Nephron progenitor cell (in vitro differentiated cells): Measurements from ENCODE around the gene GTPBP3.

Experiments used
- DNase-seq: peaks from one replicate; pipeline ENCODE4 v3.0.0; 2021
- H3K27ac Mint-ChIP-seq: 2 replicates; pipeline ENCODE4 v1.8.0; 2021; ENCODE audit warnings: mild to moderate bottlenecking, moderate library complexity, mixed read lengths
- H3K27me3 Mint-ChIP-seq: 2 replicates; pipeline ENCODE4 v1.8.0; 2021; ENCODE audit warnings: mild to moderate bottlenecking, low read depth, mixed read lengths; ENCODE audit not compliant: poor library complexity
- H3K36me3 Mint-ChIP-seq: 2 replicates; pipeline ENCODE4 v1.8.0; 2021; ENCODE audit warnings: low read depth, mixed read lengths
- H3K4me1 Mint-ChIP-seq: 2 replicates; pipeline ENCODE4 v1.8.0; 2021; ENCODE audit warnings: mixed read lengths
- H3K4me3 Mint-ChIP-seq: 2 replicates; pipeline ENCODE4 v1.8.0; 2021; ENCODE audit warnings: mild to moderate bottlenecking, moderate library complexity, mixed read lengths
- H3K9me3 Mint-ChIP-seq: 2 replicates; pipeline ENCODE4 v1.8.0; 2021; ENCODE audit warnings: mild to moderate bottlenecking, moderate library complexity, mixed read lengths
- CTCF ChIP-seq: fragments of 200-600 bp; sonication (generic); IDR thresholded peaks from 2 replicates; pipeline ENCODE4 v1.5.0; 2021; ENCODE audit warnings: antibody characterized with exemption

Gene GTPBP3

GRCh38 chr19:17307876-17308377 is 29.4 kb upstream of the GTPBP3 start:
- H3K4me3 Mint-ChIP-seq = peak overlapping the region; percentile 86

DNA sequence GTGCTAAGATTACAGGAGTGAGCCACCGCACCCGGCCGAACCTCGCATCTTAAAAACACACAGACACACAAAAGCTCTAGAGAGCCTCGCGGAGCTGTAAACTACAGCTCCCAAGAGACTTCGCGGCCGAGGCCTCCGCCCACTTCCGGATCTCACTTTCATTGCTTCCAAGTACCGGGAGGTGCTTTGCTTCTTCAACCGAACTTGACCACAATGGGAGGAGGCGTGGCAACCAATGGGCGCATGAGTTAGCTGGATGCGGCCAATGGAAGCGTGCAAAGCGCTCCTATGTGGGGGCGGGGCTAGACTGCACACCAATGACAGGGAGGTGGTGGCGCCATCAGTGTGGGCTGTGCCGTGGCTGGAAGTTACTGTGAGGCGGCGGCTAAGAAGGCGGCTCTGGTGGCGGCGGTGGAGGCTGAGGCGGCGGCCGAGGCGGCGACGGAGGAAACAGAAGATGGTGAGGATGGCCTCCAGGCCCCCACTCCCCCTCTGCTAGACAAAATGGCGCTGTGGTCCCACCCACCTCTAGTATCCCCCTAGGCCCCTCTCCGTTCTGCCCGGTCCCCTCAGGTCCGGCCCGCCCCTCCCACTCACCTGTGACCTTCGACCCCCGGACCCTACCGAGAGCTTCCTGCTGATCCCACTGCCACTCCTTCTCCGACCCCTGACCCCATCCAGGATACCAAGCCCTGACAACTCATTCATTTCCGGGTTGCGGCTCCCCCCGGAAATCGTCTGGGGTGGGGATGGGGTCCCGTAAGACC is 28.0 kb upstream of the GTPBP3 start, which contains the start of gene DDA1:
Gene DDA1, plus strand, starts transcription at position 366 of the 767 bp plus-strand sequence. Its CDS starts 92 bp downstream, at position 458.
- peaks cover 14% of the 10 kb centered on the region for H3K36me3 Mint-ChIP-seq
- no peaks in the 10 kb centered on the region for H3K9me3 Mint-ChIP-seq
- peak within 1 kb of the TSS; percentile 84 for H3K27ac Mint-ChIP-seq
- peaks cover 49% of the 10 kb centered on the region for H3K4me1 Mint-ChIP-seq
- no peak for TF ChIP-seq CTCF
- H3K4me3 Mint-ChIP-seq = peak within 1 kb of the TSS; percentile 93
- peak; percentile 97 for DNase-seq
- no peaks in the 10 kb centered on the region for H3K27me3 Mint-ChIP-seq

More at GRCh38 chr19:17307876-17308377, 29.4 kb upstream of the GTPBP3 start:
- TF ChIP-seq CTCF = no peak
- peaks cover 57% of the 10 kb centered on the region for H3K4me1 Mint-ChIP-seq
- no peak overlapping the region for H3K27ac Mint-ChIP-seq
- H3K27me3 Mint-ChIP-seq = no peaks in the 10 kb centered on the region
- DNase-seq = no peak
- no peaks in the 10 kb centered on the region for H3K9me3 Mint-ChIP-seq
- peaks cover 6% of the 10 kb centered on the region for H3K36me3 Mint-ChIP-seq

- peaks cover 43% of the 10 kb centered on the region for H3K4me1 Mint-ChIP-seq
- no peaks in the 10 kb centered on the region for H3K9me3 Mint-ChIP-seq
- TF ChIP-seq CTCF = no peak
- H3K27me3 Mint-ChIP-seq = no peaks in the 10 kb centered on the region
- no peak for DNase-seq
- H3K27ac Mint-ChIP-seq = peak overlapping the region; percentile 84
- H3K4me3 Mint-ChIP-seq = peak overlapping the region; percentile 93
- H3K36me3 Mint-ChIP-seq = peaks cover 15% of the 10 kb centered on the region
Measured at GRCh38 chr19:17309965-17310461, 27.3 kb upstream of the GTPBP3 start.

- H3K27me3 Mint-ChIP-seq = no peaks in the 10 kb centered on the region
- peaks cover 24% of the 10 kb centered on the region for H3K36me3 Mint-ChIP-seq
- peak overlapping the region; percentile 73 for H3K27ac Mint-ChIP-seq
- H3K9me3 Mint-ChIP-seq = no peaks in the 10 kb centered on the region
- no peak for DNase-seq
- no peak for TF ChIP-seq CTCF
- peak overlapping the region; percentile 93 for H3K4me3 Mint-ChIP-seq
- H3K4me1 Mint-ChIP-seq = peaks cover 36% of the 10 kb centered on the region
Measured at GRCh38 chr19:17311455-17312188, 25.7 kb upstream of the GTPBP3 start.

DNA sequence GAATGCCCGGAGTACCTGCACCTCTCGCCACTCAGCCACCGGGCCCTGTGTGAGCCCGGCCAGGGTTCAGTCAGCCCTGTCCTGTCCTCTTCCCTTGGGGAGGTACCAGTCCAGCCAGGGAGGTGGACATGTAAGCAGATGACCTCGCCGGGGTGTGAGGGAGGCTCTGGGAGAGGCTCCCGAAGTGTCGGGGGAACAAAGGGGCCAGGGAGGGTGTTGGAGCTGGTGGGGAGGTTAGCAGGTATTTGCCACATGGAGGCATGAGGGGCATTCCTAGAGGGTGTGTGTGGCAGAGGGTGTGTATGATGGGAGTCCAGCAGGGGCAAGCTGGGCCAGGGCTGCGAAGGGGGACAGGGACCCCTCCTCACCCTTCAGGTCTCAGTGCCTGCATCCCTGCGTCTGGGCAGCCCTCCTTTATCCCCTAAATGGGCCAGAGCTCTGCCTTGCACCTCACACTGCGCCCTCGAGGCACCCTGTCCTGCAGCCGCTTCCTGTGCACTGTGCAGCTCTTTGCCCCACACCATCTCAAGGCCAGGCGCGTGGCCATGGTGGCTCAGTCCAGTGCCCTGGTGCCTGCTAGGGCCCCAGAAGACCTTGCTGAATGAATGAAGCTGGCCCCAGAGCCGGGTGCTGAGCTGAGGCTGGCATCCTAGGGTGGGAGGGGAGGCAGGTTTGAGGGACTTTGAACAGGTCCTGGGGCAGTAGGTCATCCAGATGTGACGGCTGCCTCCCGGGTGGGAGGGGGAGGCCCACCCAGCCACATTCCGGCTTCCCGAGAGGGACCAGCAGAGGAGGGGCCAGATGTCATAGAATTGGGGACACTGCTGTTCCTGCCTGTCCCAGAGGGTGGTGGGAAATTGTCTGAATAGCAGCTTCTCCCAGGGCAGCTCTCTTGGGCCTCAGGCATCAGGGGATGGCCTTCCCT is 24.9 kb upstream of the GTPBP3 start:
- Mint-ChIP-seq H3K4me1 (peaks cover 33% of the 10 kb centered on the region), H3K4me3 (no peak overlapping the region), H3K36me3 (peaks cover 24% of the 10 kb centered on the region), H3K27ac (no peak overlapping the region), H3K27me3 (no peaks in the 10 kb centered on the region), H3K9me3 (no peaks in the 10 kb centered on the region)
- no peak for DNase-seq
- no peak for TF ChIP-seq CTCF
